SH-SY5Y (cell line): ENCODE results near the gene RBFOX2.

ENCODE experiments used
- GATA2 ChIP-seq: IDR thresholded peaks from 2 replicates; pipeline ENCODE4 v1.6.1; 2011; ENCODE audit warnings: mild to moderate bottlenecking, low read depth, low read length
- GATA3 ChIP-seq: IDR thresholded peaks from 2 replicates; pipeline ENCODE4 v1.6.1; 2011; ENCODE audit warnings: low read depth, mild to moderate bottlenecking, low read length, moderate library complexity

Gene RBFOX2

GRCh38 chr22:35973388-35973787, 55.2 kb downstream of the RBFOX2 start:
- TF ChIP-seq GATA2 = no peak
- TF ChIP-seq GATA3 = no peak

DNA sequence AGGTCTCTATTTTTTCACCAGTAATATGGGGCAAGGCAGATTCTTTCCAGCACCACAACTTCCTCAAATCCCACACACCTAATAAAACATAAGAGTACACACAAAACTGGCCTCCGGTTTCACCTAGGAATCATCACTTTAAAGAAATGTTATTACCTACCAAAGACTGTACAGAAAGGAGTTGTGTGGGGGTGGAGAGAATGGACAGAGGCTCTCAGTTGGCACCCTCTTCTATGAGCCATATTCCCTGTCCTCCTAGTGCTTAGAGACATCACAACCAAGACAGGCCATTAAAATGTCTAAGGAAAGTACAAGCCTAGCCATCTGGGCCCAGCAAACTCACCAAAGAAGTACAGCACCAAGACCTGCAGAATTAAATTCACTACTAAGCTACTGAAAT, 56.1 kb downstream of the RBFOX2 start:
- TF ChIP-seq GATA2 (no peak), GATA3 (no peak)

DNA sequence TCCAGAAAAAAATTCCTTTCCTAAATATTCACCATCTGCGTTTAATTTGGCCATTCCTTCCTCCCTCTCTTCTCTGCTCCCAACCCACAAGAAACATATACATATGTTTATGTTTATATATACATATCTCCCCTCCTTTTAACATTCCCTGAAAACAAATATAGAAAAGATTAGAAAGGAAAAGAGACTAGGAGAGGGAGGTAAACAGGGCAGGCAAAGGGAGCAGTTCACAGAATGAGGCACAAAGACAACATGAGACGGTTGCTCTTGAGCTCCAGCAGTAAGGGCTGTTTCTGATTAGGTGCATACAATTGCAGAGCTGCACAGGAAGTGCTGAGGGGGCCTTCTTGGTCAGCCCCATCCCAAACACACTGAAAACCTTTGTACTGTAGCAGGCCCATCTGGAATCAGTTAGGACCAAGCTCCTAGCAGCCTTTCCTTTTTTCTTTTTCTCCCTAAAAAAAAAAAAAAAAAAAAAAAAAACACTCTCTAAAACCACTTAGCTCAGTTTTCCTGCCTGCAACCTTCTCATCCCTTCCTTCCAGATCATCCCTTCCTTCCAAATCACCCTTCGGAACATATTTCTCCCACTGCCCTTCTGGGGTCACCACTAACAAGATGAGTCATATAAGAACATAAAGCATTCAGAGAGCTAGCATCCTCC, 57.0 kb downstream of the RBFOX2 start:
- TF ChIP-seq GATA3 (no peak), GATA2 (no peak)

DNA sequence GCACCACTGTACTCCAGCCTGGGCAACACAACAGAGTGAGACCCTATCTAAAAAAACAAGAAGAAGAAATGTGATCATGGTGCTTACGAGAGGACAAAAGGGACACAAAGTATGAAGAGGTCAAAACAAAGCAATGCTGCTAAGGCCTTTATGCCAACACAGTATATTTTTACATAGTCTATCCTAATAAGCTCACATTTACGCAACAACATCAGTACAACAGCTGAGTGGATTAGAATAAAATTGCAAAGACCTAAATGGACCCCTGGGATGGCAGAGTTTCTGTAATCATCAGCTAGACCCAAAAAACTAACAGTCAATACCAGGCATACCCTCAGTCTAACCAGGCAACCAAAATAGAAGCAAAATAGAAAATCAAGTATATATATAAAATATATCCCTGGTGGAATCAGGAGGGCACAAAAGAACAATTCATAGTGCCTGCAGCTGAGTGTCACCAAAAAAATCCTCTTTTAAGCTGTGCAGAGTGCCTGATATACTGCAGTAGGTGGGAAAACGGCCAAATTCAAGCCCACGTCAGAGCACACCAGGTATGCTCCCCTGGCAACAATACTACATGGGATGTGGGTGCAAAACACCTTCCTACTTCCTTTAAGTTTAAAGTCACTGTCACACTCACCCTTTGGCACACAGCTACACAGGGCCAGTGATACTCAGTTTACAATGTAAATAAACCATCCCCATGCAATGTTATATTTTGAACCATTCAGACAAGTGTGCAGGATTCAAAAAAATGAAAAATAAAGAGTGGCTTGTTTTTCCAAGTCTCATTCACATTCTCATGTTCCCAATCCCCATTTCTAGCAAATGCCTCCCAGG, 57.8 kb downstream of the RBFOX2 start:
- no peak for TF ChIP-seq GATA2

- no peak for TF ChIP-seq GATA3
- no peak for TF ChIP-seq GATA2
Measured at GRCh38 chr22:35967046-35967397, 61.6 kb downstream of the RBFOX2 start.

DNA sequence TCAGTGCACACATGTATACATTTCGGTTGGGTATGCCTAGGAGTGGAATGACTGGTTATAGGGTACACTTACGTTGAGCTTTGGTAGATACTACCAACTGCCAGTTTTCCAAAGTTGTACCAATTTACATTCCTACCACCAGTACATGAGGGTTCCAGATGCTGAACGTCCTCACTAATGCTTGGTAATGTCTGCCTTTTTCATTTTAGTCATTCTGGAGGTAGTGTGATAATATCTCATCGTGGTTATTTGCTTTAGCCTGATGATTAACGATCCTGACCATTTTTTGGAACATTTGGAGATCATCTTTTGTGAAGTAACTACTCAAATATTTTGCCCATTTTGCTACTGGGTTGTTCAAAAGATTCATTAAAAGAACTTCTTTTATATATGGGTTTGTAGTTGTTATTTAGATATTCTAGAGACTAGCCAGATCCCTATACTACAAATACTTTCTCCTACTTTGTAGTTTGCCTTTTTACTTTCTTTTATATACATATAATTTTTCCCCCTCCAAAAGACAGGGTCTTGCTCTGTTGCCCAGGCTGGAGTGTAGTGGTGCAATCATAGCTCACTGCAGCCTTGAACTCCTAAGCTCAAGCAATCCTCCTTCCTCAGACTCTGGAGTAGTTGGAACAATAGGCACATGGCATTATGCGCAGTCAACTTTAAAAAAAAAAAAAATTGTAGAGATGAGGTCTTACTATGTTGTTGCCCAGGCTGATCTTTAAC, 62.1 kb downstream of the RBFOX2 start:
- TF ChIP-seq GATA3 = peak; percentile 62; the same call in 1 of the 2 replicates
- no peak; the same call in 1 of the 2 replicates for TF ChIP-seq GATA2

DNA sequence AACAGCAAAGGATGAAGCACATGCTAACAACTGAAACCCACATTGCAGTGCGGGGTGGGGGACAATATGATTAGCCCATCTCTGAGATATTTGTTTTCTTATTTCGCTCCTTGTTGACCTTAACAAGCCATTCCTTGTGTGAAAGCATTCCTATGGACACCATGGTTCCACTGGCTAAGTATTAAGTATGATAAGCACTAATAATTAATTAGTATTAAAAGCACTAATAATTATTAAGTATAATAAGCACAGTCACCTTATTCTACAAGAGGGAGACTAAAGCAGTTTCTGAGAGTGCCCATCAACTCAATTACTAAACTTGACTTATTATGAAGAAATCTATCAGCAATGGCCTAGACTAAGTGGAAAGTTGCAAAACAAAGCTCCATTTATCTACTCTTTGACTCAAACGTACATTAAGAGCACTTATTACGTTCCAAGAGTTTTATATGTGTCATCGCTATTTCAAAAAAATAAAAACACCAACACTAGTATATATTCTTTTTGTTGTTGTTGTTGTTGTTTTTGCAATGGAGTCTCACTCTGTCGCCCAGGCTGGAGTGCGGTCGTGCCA, 65.3 kb downstream of the RBFOX2 start:
- no peak for TF ChIP-seq GATA2

GRCh38 chr22:35961480-35962295, 66.9 kb downstream of the RBFOX2 start:
- TF ChIP-seq GATA2 = no peak
- TF ChIP-seq GATA3 = no peak

DNA sequence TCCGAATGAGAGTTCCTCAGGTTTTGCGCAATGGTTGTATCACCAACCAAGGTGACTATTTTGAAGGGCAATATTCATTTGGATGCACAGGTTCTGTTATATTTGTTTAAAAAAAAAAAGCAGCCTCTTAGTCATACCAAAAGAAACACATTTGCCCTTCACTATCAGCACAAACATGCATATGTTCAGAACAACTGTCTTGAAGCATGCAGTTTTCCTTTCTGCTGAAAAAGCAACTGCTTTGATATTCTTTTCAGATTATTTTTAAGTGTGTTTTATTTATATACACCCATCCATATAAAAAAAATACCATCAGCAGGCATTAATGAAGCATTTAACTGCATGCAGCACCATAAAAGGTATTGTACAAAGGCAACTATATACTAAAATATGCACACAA, 67.8 kb downstream of the RBFOX2 start:
- TF ChIP-seq GATA2 (no peak), GATA3 (no peak)

DNA sequence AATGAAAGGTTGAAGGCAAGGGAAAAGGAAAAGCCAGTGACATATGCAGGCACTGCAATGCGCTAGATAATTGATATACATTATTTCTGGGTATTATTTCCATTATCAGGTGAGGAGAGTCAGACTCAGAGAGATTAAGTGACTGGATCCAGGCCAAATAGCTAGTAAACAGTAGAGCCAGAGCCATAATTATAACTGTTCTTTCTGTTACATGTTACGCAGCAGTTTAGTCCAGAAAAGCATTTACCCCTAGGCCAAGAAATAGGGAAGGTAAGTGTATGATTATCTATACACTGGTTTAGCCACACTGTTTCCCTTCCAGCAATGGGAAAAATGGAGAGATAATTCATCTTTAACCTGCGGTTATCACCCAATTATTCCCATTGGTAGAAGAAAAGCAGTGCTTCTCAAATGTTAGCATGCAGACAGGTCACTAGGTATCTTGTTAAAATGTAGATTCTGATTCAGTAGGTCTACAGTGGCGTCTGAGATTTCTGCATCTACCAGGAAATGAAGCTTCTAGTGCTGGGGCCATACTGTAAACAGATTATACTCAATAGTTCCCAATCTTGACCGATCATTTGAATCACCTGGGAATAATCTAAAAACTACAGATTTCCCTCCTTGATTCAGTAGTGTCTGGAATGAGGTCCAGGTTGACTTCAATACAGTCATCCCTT, 69.4 kb downstream of the RBFOX2 start:
- no peak for TF ChIP-seq GATA2
- TF ChIP-seq GATA3 = no peak

- no peak for TF ChIP-seq GATA3
- TF ChIP-seq GATA2 = no peak
Measured at GRCh38 chr22:35958334-35958733, 70.3 kb downstream of the RBFOX2 start.

DNA sequence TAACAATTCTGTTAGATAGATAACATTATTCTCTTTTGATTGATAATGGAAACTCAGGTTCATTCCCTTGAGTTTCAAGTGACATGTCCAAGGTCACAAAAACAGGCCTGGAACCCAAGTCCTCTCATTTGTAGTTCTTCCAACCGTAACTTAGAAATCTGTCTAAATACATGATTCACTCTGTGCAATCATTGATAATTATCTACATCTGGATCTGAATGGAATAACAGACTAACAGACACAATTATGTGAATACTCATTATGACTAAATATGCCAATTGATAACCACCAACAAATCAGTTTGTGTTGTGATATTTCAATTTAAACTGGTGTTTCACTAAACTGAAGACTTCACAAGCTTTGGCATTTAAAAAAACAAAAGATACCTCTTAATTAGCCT, 71.0 kb downstream of the RBFOX2 start:
- TF ChIP-seq GATA3 (peak; percentile 58), GATA2 (no peak)

GRCh38 chr22:35956850-35957249, 71.8 kb downstream of the RBFOX2 start:
- TF ChIP-seq GATA2 (no peak), GATA3 (no peak)

DNA sequence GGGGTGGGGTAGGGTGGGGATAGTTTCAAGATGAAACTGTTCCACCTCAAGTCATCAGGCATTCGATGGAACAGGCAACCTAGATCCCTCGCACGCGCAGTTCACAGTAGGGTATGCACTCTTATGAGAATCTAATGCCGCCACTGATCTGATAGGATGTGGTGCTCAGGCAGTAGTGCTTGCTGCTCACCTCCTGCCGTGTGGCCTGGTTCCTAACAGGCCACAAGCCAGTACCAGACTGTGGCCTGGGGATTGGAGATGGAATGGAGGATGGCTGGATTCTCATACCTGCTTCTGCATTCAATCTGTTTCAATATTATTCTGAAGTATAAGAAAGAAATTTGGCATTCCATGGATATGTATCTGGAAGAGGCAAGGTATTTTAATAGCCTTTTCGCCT, 73.1 kb downstream of the RBFOX2 start:
- no peak for TF ChIP-seq GATA2
- no peak for TF ChIP-seq GATA3
